ENCODE data around the gene EP400.
"Not testable (repeated sequence)": the region's sequence is repeated elsewhere in the genome, so short reads cannot be mapped to it uniquely, and the experiment has no call there.

DNA sequence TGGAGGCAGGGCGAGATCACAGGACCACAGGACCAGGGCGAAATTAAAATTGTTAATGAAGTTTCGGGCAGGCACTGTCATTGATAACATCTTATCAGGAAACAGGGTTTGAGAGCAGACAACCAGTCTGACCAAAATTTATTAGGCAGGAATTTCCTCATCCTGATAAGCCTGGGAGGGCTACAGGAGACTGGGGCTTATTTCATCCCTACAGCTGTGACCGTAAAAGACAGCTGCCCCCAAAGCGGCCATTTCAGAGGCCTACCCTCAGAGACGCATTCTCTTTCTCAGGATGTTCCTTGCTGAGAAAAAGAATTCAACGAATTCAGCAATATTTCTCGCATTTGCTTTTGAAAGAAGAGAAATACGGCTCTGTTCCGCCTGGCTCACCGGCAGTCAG is 97.9 kb downstream of the EP400 start:
- peak; percentile 78 for TF ChIP-seq GATA2 (IDR thresholded peaks at IDR 0.05; ENCODE audit: low read depth, low read length)
- not testable (repeated sequence) for TF ChIP-seq GATA3 (IDR thresholded peaks at IDR 0.05; ENCODE audit: low read depth, low read length)

Data from SH-SY5Y (cell line).